Bronchial epithelial cell (primary cell): ENCODE data around the gene PPFIA1. TPM values are rescaled to one million over a fixed set of nuclear protein-coding genes. Genes with fewer than 3 reads are reported as not detected.

Experiments
- DNase-seq: peaks from one replicate; pipeline ENCODE4 v3.0.0-alpha.2; 2010; ENCODE audit warnings: low read depth
- FAIRE-seq: peaks from 2 replicates; lab custom pipeline; 2011; peaks lifted over from hg19 to GRCh38; lab: Jason Lieb, UNC
- H3K27me3 ChIP-seq: 2 replicates; pipeline ENCODE4 v1.5.1; 2011; ENCODE audit warnings: low read length; ENCODE audit not compliant: control insufficient read depth, insufficient read depth
- H3K36me3 ChIP-seq: 2 replicates; pipeline ENCODE4 v1.5.1; 2011; ENCODE audit warnings: low read length; ENCODE audit not compliant: control insufficient read depth, insufficient read depth
- H3K4me3 ChIP-seq: 2 replicates; pipeline ENCODE4 v1.5.1; 2011; ENCODE audit warnings: mild to moderate bottlenecking, low read depth, low read length, control low read depth
- CTCF ChIP-seq: IDR thresholded peaks from 2 replicates; pipeline ENCODE4 v1.5.1; 2011; ENCODE audit warnings: mild to moderate bottlenecking, moderate library complexity, low read length, control low read depth, inconsistent platforms; ENCODE audit not compliant: insufficient read depth, severe bottlenecking
- total RNA-seq: library from RNA; depleted of rRNA; stranded (reverse); fragments of >200 nt; gene quantifications from 2 replicates; pipeline ENCODE4 v1.2.1, GENCODE V29; 2014

The PPFIA1 gene
- total RNA-seq, 1 donor from 2014 or later = 35.0 TPM

- DNase-seq (no peak), FAIRE-seq (no peak)
- H3K27me3 ChIP-seq = no peaks in the 10 kb centered on the region
- TF ChIP-seq CTCF = no peak
- H3K36me3 ChIP-seq = peaks cover 7% of the 10 kb centered on the region
- no peak overlapping the region for H3K4me3 ChIP-seq
Measured at GRCh38 chr11:70372076-70372475, 101.6 kb downstream of the PPFIA1 start.

- Histone ChIP-seq H3K27me3 (no peaks in the 10 kb centered on the region), H3K4me3 (no peak overlapping the region), H3K36me3 (peaks cover 13% of the 10 kb centered on the region)
- DNase-seq = no peak
- no peak for TF ChIP-seq CTCF
- no peak for FAIRE-seq
Measured at GRCh38 chr11:70376621-70377020, 106.1 kb downstream of the PPFIA1 start.

- Histone ChIP-seq H3K36me3 (peaks cover 10% of the 10 kb centered on the region), H3K27me3 (no peaks in the 10 kb centered on the region), H3K4me3 (no peak overlapping the region)
- DNase-seq = no peak
- no peak for TF ChIP-seq CTCF
- FAIRE-seq = no peak
Measured at GRCh38 chr11:70377645-70378044, 107.2 kb downstream of the PPFIA1 start.

- no peaks in the 10 kb centered on the region for H3K27me3 ChIP-seq
- no peak for FAIRE-seq
- DNase-seq = no peak
- TF ChIP-seq CTCF = peak; percentile 14
- peaks cover 8% of the 10 kb centered on the region for H3K36me3 ChIP-seq
- H3K4me3 ChIP-seq = no peak overlapping the region
Measured at GRCh38 chr11:70378506-70379134, 108.1 kb downstream of the PPFIA1 start.

- peaks cover 10% of the 10 kb centered on the region for H3K36me3 ChIP-seq
- no peak for DNase-seq
- H3K4me3 ChIP-seq = no peak overlapping the region
- FAIRE-seq = no peak
- H3K27me3 ChIP-seq = no peaks in the 10 kb centered on the region
- no peak for TF ChIP-seq CTCF
Measured at GRCh38 chr11:70381350-70381749, 110.9 kb downstream of the PPFIA1 start.
